SK-N-SH (cell line): ENCODE results near the gene CDS1. TPM values are rescaled to one million over a fixed set of nuclear protein-coding genes. Genes with fewer than 3 reads are reported as not detected.

Source experiments
- CTCF ChIA-PET: fragments of 300-600, 350-600 bp; formaldehyde crosslinking; extraction: SDS; loops from one replicate; lab custom pipeline; 2021; lab: Yijun Ruan, JAX
- POLR2A ChIA-PET: fragments of 350-600 bp; sonication (Branson Sonifier 250); formaldehyde crosslinking; extraction: SDS; loops from one replicate; lab custom pipeline; 2020; ENCODE audit warnings: antibody characterized with exemption, inconsistent platforms; lab: Yijun Ruan, JAX
- DNase-seq: peaks from one replicate; pipeline ENCODE4 v3.0.0; 2012
- H2AFZ ChIP-seq: fragments of 200-600 bp; sonication (generic); 2 replicates; pipeline ENCODE4 v1.8.1; 2016; ENCODE audit warnings: antibody characterized with exemption, mild to moderate bottlenecking, low read depth
- H3F3A ChIP-seq: fragments of 200-600 bp; sonication (generic); replicated peaks from 2 replicates; pipeline ENCODE3; 2016; ENCODE audit warnings: antibody characterized with exemption, mild to moderate bottlenecking; ENCODE audit not compliant: insufficient read depth
- H3K27ac ChIP-seq, 2 experiments: fragments of 200-500 bp in 1 of 2; fragments of 200-600 bp in 1 of 2; sonication (Bioruptor generic) in 1 of 2; sonication (generic), shearing (Covaris generic) in 1 of 2; 2 replicates each; pipeline versions ENCODE4 v1.5.1 to v1.6.1; 2014 to 2016; ENCODE audit warnings: low read depth in 2 of 2, inconsistent platforms in 1 of 2, low read length in 1 of 2, mild to moderate bottlenecking in 1 of 2, mixed read lengths in 1 of 2
- H3K27me3 ChIP-seq: fragments of 200-600 bp; sonication (generic), shearing (Covaris generic); 2 replicates; pipeline ENCODE4 v1.6.1; 2016; ENCODE audit warnings: mixed run types; ENCODE audit not compliant: insufficient read depth
- H3K36me3 ChIP-seq, 2 experiments: fragments of 200-500 bp in 1 of 2; fragments of 200-600 bp in 1 of 2; sonication (Bioruptor generic) in 1 of 2; sonication (generic) in 1 of 2; replicated peaks in 1 of 2; 2 replicates each; pipeline versions ENCODE3 to v1.5.1; 2014 to 2016; ENCODE audit warnings: low read length in 1 of 2, mild to moderate bottlenecking in 1 of 2; ENCODE audit not compliant: insufficient read depth in 2 of 2, control insufficient read depth in 1 of 2
- H3K4me1 ChIP-seq, 2 experiments: fragments of 200-500 bp in 1 of 2; fragments of 200-600 bp in 1 of 2; sonication (Bioruptor generic) in 1 of 2; sonication (generic), shearing (Covaris generic) in 1 of 2; 2 replicates each; pipeline versions ENCODE4 v1.5.1 to v1.6.1; 2014 to 2016; ENCODE audit warnings: low read depth in 1 of 2, low read length in 1 of 2, mixed run types in 1 of 2; ENCODE audit not compliant: insufficient read depth in 2 of 2, control insufficient read depth in 1 of 2
- H3K4me2 ChIP-seq: fragments of 200-600 bp; sonication (generic), shearing (Covaris generic); 2 replicates; pipeline ENCODE4 v1.6.1; 2017; ENCODE audit warnings: mixed run types
- H3K4me3 ChIP-seq, 2 experiments: fragments of 200-500 bp in 1 of 2; fragments of 200-600 bp in 1 of 2; sonication (Bioruptor generic) in 1 of 2; sonication (generic), shearing (Covaris generic) in 1 of 2; 2 replicates each; pipeline versions ENCODE4 v1.5.1 to v1.8.1; 2014 to 2016; ENCODE audit warnings: low read depth in 2 of 2, inconsistent platforms in 1 of 2, low read length in 1 of 2, mild to moderate bottlenecking in 1 of 2, mixed read lengths in 1 of 2, moderate library complexity in 1 of 2
- H3K79me2 ChIP-seq: fragments of 200-600 bp; sonication (generic); 2 replicates; pipeline ENCODE4 v1.8.1; 2017; ENCODE audit warnings: mild to moderate bottlenecking; ENCODE audit not compliant: insufficient read depth
- H3K9ac ChIP-seq: fragments of 200-600 bp; sonication (generic); 2 replicates; pipeline ENCODE4 v1.6.1; 2017; ENCODE audit warnings: mixed run types
- H3K9me2 ChIP-seq: fragments of 200-600 bp; sonication (generic); 2 replicates; pipeline ENCODE4 v1.6.1; 2017; ENCODE audit warnings: mixed run types
- H3K9me3 ChIP-seq: fragments of 200-600 bp; sonication (generic); 2 replicates; pipeline ENCODE4 v1.6.1; 2017; ENCODE audit warnings: mixed run types, mild to moderate bottlenecking, moderate library complexity
- H4K20me1 ChIP-seq: fragments of 200-600 bp; sonication (generic); 2 replicates; pipeline ENCODE4 v1.6.1; 2017; ENCODE audit warnings: mild to moderate bottlenecking, mixed run types; ENCODE audit not compliant: insufficient read depth
- EZH2phosphoT487 ChIP-seq: fragments of 200-600 bp; sonication (generic); IDR thresholded peaks from 2 replicates; pipeline ENCODE4 v1.6.1; 2017; ENCODE audit warnings: low read depth, mixed run types, mild to moderate bottlenecking, antibody characterized with exemption, moderate library complexity, borderline replicate concordance
- FOSL2 ChIP-seq: IDR thresholded peaks from 2 replicates; pipeline ENCODE4 v1.4.0; 2012; ENCODE audit warnings: low read depth, mild to moderate bottlenecking, moderate library complexity, borderline replicate concordance
- FOXM1 ChIP-seq: IDR thresholded peaks from 2 replicates; pipeline ENCODE4 v1.4.0; 2012; ENCODE audit warnings: low read depth, mild to moderate bottlenecking
- GABPA ChIP-seq: IDR thresholded peaks from 2 replicates; pipeline ENCODE4 v1.4.0; 2012; ENCODE audit warnings: low read depth, mild to moderate bottlenecking
- GATA2 ChIP-seq: sonication (generic); formaldehyde crosslinking; IDR thresholded peaks from 2 replicates; pipeline ENCODE4 v1.5.0; 2020; ENCODE audit warnings: mild to moderate bottlenecking, missing genetic modification reagents
- MXI1 ChIP-seq: IDR thresholded peaks from 2 replicates; pipeline ENCODE4 v1.6.1; 2012; ENCODE audit warnings: mild to moderate bottlenecking, low read depth, low read length, improper control_type of control experiment
- REST ChIP-seq: IDR thresholded peaks from 2 replicates; pipeline ENCODE4 v1.6.1; 2012; ENCODE audit warnings: mild to moderate bottlenecking, low read depth, low read length, moderate library complexity
- TCF12 ChIP-seq: IDR thresholded peaks from 2 replicates; pipeline ENCODE4 v1.4.0; 2012
- TEAD4 ChIP-seq: IDR thresholded peaks from 2 replicates; pipeline ENCODE4 v1.4.0; 2012; ENCODE audit warnings: mild to moderate bottlenecking, borderline replicate concordance; ENCODE audit not compliant: insufficient read depth
- YY1 ChIP-seq: IDR thresholded peaks from 2 replicates; pipeline ENCODE4 v1.4.0; 2012; ENCODE audit warnings: low read depth, mild to moderate bottlenecking
- WGBS: methylation state at CpG from one replicate; pipeline ENCODE4 v1.1.6; 2017; ENCODE audit warnings: low lambda C conversion rate; 5-methylcytosine and 5-hydroxymethylcytosine counted together
- polyA plus RNA-seq, 3 experiments: library from polyadenylated mRNA; depleted of rRNA; stranded (reverse); fragments of >200 nt; gene quantifications; 2 replicates each; pipeline ENCODE4 v1.2.3, GENCODE V29; 2012

Gene CDS1
- polyA plus RNA-seq, 1 of the 3 experiments (the other 2 are of a cell fraction): 0.02 TPM

- Histone ChIP-seq H3F3A (no peaks in the 10 kb centered on the region), H3K9ac (no peak overlapping the region), H3K27ac (no peak overlapping the region), H3K27me3 (peaks cover 34% of the 10 kb centered on the region), H3K9me3 (no peaks in the 10 kb centered on the region), H2AFZ (peak overlapping the region; percentile 76; the same call in 1 of the 2 replicates), H4K20me1 (no peaks in the 10 kb centered on the region), H3K4me3 (peak overlapping the region; percentile 60 to 69), H3K79me2 (no peaks in the 10 kb centered on the region), H3K9me2 (no peaks in the 10 kb centered on the region), H3K4me2 (peak overlapping the region; percentile 98), H3K4me1 (peaks cover 0 to 13% of the 10 kb centered on the region in 2 experiments; a peak in 1 of 4 replicates), H3K36me3 (no peaks in the 10 kb centered on the region)
- 41% methylated on average over 7 of the region's 56 CpGs for WGBS
- no peak for TF ChIP-seq YY1
- TF ChIP-seq MXI1: no peak
- no peak for TF ChIP-seq TCF12
- TF ChIP-seq TEAD4: no peak
- no peak for TF ChIP-seq GABPA
- no peak for TF ChIP-seq EZH2phosphoT487
- no peak for TF ChIP-seq REST
- peak; percentile 88 for DNase-seq
- CTCF ChIA-PET: interaction anchor here (0.9 to 2.0 kb wide), 5 partner anchors 10 to 389 kb away, joined by 3 to 6 read pairs (median 4); no protein-coding TSS in a partner anchor
- POLR2A ChIA-PET: no interaction called here
These were observed 482 bp upstream of the CDS1 start for GRCh38 chr4:84582302-84582987.

- 11% methylated on average over 15 of the region's 16 CpGs for WGBS
These were observed 1.0 kb downstream of the CDS1 start for GRCh38 chr4:84583876-84584380.

More at GRCh38 chr4:84583876-84584380, 1.0 kb downstream of the CDS1 start:
- Histone ChIP-seq H3K4me3 (peak overlapping the region; percentile 60 to 69), H3K9me3 (no peaks in the 10 kb centered on the region), H3K9me2 (no peaks in the 10 kb centered on the region), H2AFZ (peak overlapping the region; percentile 76), H4K20me1 (no peaks in the 10 kb centered on the region), H3K79me2 (no peaks in the 10 kb centered on the region), H3K36me3 (no peaks in the 10 kb centered on the region)
- peak; percentile 8 for DNase-seq
- CTCF ChIA-PET: interaction anchor here (0.6 to 2.0 kb wide), 4 partner anchors 9 to 387 kb away, joined by 3 to 8 read pairs (median 5); no protein-coding TSS in a partner anchor
- peak; percentile 70; the same call in 1 of the 2 replicates for TF ChIP-seq EZH2phosphoT487
- TF ChIP-seq GATA2 (CRISPR knock-in tag): no peak
- TF ChIP-seq FOXM1: no peak
- TF ChIP-seq FOSL2: no peak
- TF ChIP-seq, all 33 proteins: peak for 1
- peaks cover 40% of the 10 kb centered on the region for H3K27me3 ChIP-seq
- H3K4me2 ChIP-seq: peak overlapping the region; percentile 98
- no peak overlapping the region for H3K9ac ChIP-seq
- POLR2A ChIA-PET: no interaction called here
- H3K27ac ChIP-seq: no peak overlapping the region
- no peaks in the 10 kb centered on the region for H3F3A ChIP-seq
- peaks cover 0 to 13% of the 10 kb centered on the region in 2 experiments; a peak in 1 of 4 replicates for H3K4me1 ChIP-seq
